RPMI7951 (cell line): ENCODE measurements around the gene RAB11FIP2. TPM values are rescaled to one million over a fixed set of nuclear protein-coding genes. Genes with fewer than 3 reads are reported as not detected.

ENCODE experiments used
- DNase-seq: peaks from one replicate; pipeline ENCODE4 v3.0.0-alpha.2; 2012; ENCODE audit warnings: low read depth
- total RNA-seq: library from RNA; depleted of rRNA; stranded (reverse); fragments of >200 nt; shearing (Covaris generic); gene quantifications from 2 replicates; pipeline ENCODE4 v1.2.3, GENCODE V29; 2014

The RAB11FIP2 gene
- total RNA-seq, 1 experiment from 2014 or later: 11.7 TPM

GRCh38 chr10:117987244-117987909 is 59.4 kb downstream of the RAB11FIP2 start:
- no peak for DNase-seq

- DNase-seq: no peak
Observed at GRCh38 chr10:117983961-117984360, 62.8 kb downstream of the RAB11FIP2 start.

- DNase-seq: no peak
Observed at GRCh38 chr10:117980755-117981702, 65.7 kb downstream of the RAB11FIP2 start.

GRCh38 chr10:117980216-117980615 is 66.5 kb downstream of the RAB11FIP2 start:
- DNase-seq: peak; percentile 12

- no peak for DNase-seq
Observed at GRCh38 chr10:117972168-117972837, 74.4 kb downstream of the RAB11FIP2 start.

- no peak for DNase-seq
Observed at GRCh38 chr10:117970962-117971361, 75.8 kb downstream of the RAB11FIP2 start.

GRCh38 chr10:117969592-117969991 is 77.1 kb downstream of the RAB11FIP2 start:
- DNase-seq: no peak

GRCh38 chr10:117968354-117969182 is 78.2 kb downstream of the RAB11FIP2 start:
- no peak for DNase-seq

- no peak for DNase-seq
Observed at GRCh38 chr10:117967149-117967650, 79.5 kb downstream of the RAB11FIP2 start.

GRCh38 chr10:117965984-117966383 is 80.8 kb downstream of the RAB11FIP2 start:
- no peak for DNase-seq

- no peak for DNase-seq
Observed at GRCh38 chr10:117964536-117964935, 82.2 kb downstream of the RAB11FIP2 start.

- DNase-seq: no peak
Observed at GRCh38 chr10:117960345-117960935, 86.3 kb downstream of the RAB11FIP2 start.

- no peak for DNase-seq
Observed at GRCh38 chr10:117956972-117957371, 89.8 kb downstream of the RAB11FIP2 start.

- DNase-seq: no peak
Observed at GRCh38 chr10:117955176-117955575, 91.6 kb downstream of the RAB11FIP2 start.
